ENCODE measurements around the gene DOP1B.
"Not testable (repeated sequence)": the region's sequence is repeated elsewhere in the genome, so short reads cannot be mapped to it uniquely, and the experiment has no call there.

DNA sequence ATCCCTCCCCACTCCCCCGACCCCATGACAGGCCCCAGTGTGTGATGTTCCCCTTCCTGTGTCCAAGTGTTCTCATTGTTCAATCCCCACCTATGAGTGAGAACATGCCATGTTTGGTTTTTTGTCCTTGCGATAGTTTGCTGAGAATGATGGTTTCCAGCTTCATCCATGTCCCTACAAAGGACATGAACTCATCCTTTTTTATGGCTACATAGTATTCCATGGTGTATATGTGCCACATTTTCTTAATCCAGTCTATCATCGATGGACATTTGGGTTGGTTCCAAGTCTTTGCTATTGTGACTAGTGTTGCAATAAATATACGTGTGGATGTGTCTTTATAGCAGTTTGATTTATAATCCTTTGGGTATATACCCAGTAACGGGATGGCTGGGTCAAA is 43.0 kb downstream of the DOP1B start:
- TF ChIP-seq, protein P1, sequence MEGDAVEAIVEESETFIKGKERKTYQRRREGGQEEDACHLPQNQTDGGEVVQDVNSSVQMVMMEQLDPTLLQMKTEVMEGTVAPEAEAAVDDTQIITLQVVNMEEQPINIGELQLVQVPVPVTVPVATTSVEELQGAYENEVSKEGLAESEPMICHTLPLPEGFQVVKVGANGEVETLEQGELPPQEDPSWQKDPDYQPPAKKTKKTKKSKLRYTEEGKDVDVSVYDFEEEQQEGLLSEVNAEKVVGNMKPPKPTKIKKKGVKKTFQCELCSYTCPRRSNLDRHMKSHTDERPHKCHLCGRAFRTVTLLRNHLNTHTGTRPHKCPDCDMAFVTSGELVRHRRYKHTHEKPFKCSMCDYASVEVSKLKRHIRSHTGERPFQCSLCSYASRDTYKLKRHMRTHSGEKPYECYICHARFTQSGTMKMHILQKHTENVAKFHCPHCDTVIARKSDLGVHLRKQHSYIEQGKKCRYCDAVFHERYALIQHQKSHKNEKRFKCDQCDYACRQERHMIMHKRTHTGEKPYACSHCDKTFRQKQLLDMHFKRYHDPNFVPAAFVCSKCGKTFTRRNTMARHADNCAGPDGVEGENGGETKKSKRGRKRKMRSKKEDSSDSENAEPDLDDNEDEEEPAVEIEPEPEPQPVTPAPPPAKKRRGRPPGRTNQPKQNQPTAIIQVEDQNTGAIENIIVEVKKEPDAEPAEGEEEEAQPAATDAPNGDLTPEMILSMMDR (IDR thresholded peaks at IDR 0.05), result not testable (repeated sequence)
- not testable (repeated sequence) for TF ChIP-seq POLR2A, EP300 (IDR thresholded peaks at IDR 0.05)
